Liver (tissue), 9 donors: Measurements from ENCODE around the gene MEG3. TPM values are rescaled to one million over a fixed set of nuclear protein-coding genes. Genes with fewer than 3 reads are reported as not detected.

Experiments used
- DNase-seq: peaks from one replicate; pipeline ENCODE4 v3.0.0-alpha.2; 2017; ENCODE audit warnings: low spot score
- H3K27ac ChIP-seq, 2 donors: one replicate each; pipeline ENCODE4 v1.7.0; 2013; ENCODE audit warnings: inconsistent platforms in 2 of 2, low read length in 2 of 2, control low read depth in 1 of 2, low read depth in 1 of 2, mild to moderate bottlenecking in 1 of 2
- H3K27me3 ChIP-seq, 4 donors: one replicate each; pipeline versions ENCODE4 v1.6.1 to v1.7.0; 2013; ENCODE audit warnings: low read length in 3 of 4, inconsistent platforms in 1 of 4, mild to moderate bottlenecking in 1 of 4, moderate library complexity in 1 of 4; ENCODE audit not compliant: control insufficient read depth in 4 of 4, insufficient read depth in 4 of 4
- H3K36me3 ChIP-seq, 4 donors: one replicate each; pipeline versions ENCODE4 v1.6.1 to v1.7.0; 2013; ENCODE audit warnings: low read length in 3 of 4, mild to moderate bottlenecking in 3 of 4, low read depth in 1 of 4, moderate library complexity in 1 of 4; ENCODE audit not compliant: control insufficient read depth in 4 of 4, insufficient read depth in 3 of 4
- H3K4me1 ChIP-seq, 4 donors: one replicate each; pipeline versions ENCODE4 v1.6.1 to v1.7.0; 2013; ENCODE audit warnings: low read length in 3 of 4, mild to moderate bottlenecking in 3 of 4, moderate library complexity in 1 of 4; ENCODE audit not compliant: control insufficient read depth in 4 of 4, insufficient read depth in 4 of 4
- H3K4me3 ChIP-seq, 3 donors: one replicate each; pipeline versions ENCODE4 v1.6.1 to v1.7.0; 2013; ENCODE audit warnings: low read length in 3 of 3, control low read depth in 1 of 3, low read depth in 1 of 3, mild to moderate bottlenecking in 1 of 3
- H3K9ac ChIP-seq, 2 donors: one replicate each; pipeline ENCODE4 v1.7.0; 2013; ENCODE audit warnings: low read length in 2 of 2, mild to moderate bottlenecking in 2 of 2, moderate library complexity in 2 of 2, control low read depth in 1 of 2, low read depth in 1 of 2
- H3K9me3 ChIP-seq, 4 donors: one replicate each; pipeline versions ENCODE4 v1.6.1 to v1.7.0; 2013; ENCODE audit warnings: low read length in 3 of 4; ENCODE audit not compliant: control insufficient read depth in 4 of 4
- ATF3 ChIP-seq: IDR thresholded peaks from 2 replicates; pipeline ENCODE4 v1.6.1; 2016; ENCODE audit warnings: antibody characterized with exemption
- CTCF ChIP-seq: fragments of 150-350 bp; IDR thresholded peaks from 2 replicates; pipeline ENCODE4 v1.5.1; 2017; ENCODE audit warnings: improper control_type of control experiment, low read depth, low read length; ENCODE audit not compliant: missing input control
- EGR1 ChIP-seq, 2 donors: IDR thresholded peaks; 2 replicates each; pipeline ENCODE4 v1.6.1; 2016 to 2018; ENCODE audit warnings: antibody characterized with exemption in 2 of 2, low read depth in 2 of 2
- FOXA1 ChIP-seq: IDR thresholded peaks from 2 replicates; pipeline ENCODE4 v1.6.1; 2016; ENCODE audit warnings: antibody characterized with exemption
- FOXA2 ChIP-seq: IDR thresholded peaks from 2 replicates; pipeline ENCODE4 v1.6.1; 2016; ENCODE audit warnings: antibody characterized with exemption
- GABPA ChIP-seq, 2 donors: IDR thresholded peaks in 1 of 2; conservative IDR thresholded peaks in 1 of 2; 2 replicates each; pipeline ENCODE4 v1.6.1; 2016; ENCODE audit warnings: antibody characterized with exemption in 2 of 2, mild to moderate bottlenecking in 1 of 2, moderate library complexity in 1 of 2
- HNF4A ChIP-seq, 2 donors: conservative IDR thresholded peaks; 2 replicates each; pipeline ENCODE4 v1.6.1; 2016; ENCODE audit warnings: antibody characterized with exemption in 2 of 2, mild to moderate bottlenecking in 2 of 2
- HNF4G ChIP-seq: IDR thresholded peaks from 2 replicates; pipeline ENCODE4 v1.6.1; 2016; ENCODE audit warnings: antibody characterized with exemption
- JUND ChIP-seq, 2 donors: IDR thresholded peaks; 2 replicates each; pipeline ENCODE4 v1.6.1; 2016; ENCODE audit warnings: antibody characterized with exemption in 2 of 2
- NR2F2 ChIP-seq: IDR thresholded peaks from 2 replicates; pipeline ENCODE4 v1.6.1; 2016; ENCODE audit warnings: antibody characterized with exemption
- RAD21 ChIP-seq, 2 donors: IDR thresholded peaks; 2 replicates each; pipeline ENCODE4 v1.6.1; 2016; ENCODE audit warnings: antibody characterized with exemption in 2 of 2, mild to moderate bottlenecking in 2 of 2
- RXRA ChIP-seq, 2 donors: IDR thresholded peaks; 2 replicates each; pipeline ENCODE4 v1.6.1; 2017 to 2018; ENCODE audit warnings: antibody characterized with exemption in 2 of 2, mild to moderate bottlenecking in 1 of 2
- SP1 ChIP-seq: IDR thresholded peaks from 2 replicates; pipeline ENCODE4 v1.6.1; 2018; ENCODE audit warnings: antibody characterized with exemption, mild to moderate bottlenecking
- TAF1 ChIP-seq: conservative IDR thresholded peaks from 2 replicates; pipeline ENCODE4 v1.6.1; 2016; ENCODE audit warnings: antibody characterized with exemption, mild to moderate bottlenecking
- YY1 ChIP-seq: IDR thresholded peaks from 2 replicates; pipeline ENCODE4 v1.6.1; 2016; ENCODE audit warnings: antibody characterized with exemption, mild to moderate bottlenecking
- WGBS: extraction: QIAGEN DNeasy Blood & Tissue Kit; methylation state at CpG from one replicate; pipeline ENCODE4 v1.1.7; 2013; 5-methylcytosine and 5-hydroxymethylcytosine counted together
- polyA plus RNA-seq, 2 donors: library from polyadenylated mRNA; stranded (reverse) in 1 of 2; unstranded in 1 of 2; fragments of 200-250 nt in 1 of 2; fragments of >200 nt in 1 of 2; fragmentation: Nextera tagmentation in 1 of 2; extraction: Ambion mirVana in 1 of 2; gene quantifications; one replicate each; pipeline versions ENCODE4 v1.2.1 to v1.2.3, GENCODE V29; 2013 to 2015
- total RNA-seq, 2 donors: library from RNA; depleted of rRNA; stranded (reverse); fragments of >200 nt; gene quantifications; one replicate each; pipeline ENCODE4 v1.2.3, GENCODE V29; 2014
- TF ChIP-seq, protein P1 (sequence below): IDR thresholded peaks from 2 replicates; pipeline ENCODE4 v1.6.1; 2016; ENCODE audit warnings: antibody characterized with exemption, mild to moderate bottlenecking
- TF ChIP-seq, protein P2 (sequence below): IDR thresholded peaks from 2 replicates; pipeline ENCODE4 v1.6.1; 2016; ENCODE audit warnings: antibody characterized with exemption
- TF ChIP-seq, protein P3 (sequence below): IDR thresholded peaks from 2 replicates; pipeline ENCODE4 v1.6.1; 2016; ENCODE audit warnings: antibody characterized with exemption
- donor health status: healthy.
- donor health status: healthy.
- donor health status: healthy.
- donor health status: healthy.
- donor health status: healthy.

MEG3 gene
- total and polyA plus RNA-seq, 4 donors, result 12.3 to 485 (median 23.1) TPM

DNA sequence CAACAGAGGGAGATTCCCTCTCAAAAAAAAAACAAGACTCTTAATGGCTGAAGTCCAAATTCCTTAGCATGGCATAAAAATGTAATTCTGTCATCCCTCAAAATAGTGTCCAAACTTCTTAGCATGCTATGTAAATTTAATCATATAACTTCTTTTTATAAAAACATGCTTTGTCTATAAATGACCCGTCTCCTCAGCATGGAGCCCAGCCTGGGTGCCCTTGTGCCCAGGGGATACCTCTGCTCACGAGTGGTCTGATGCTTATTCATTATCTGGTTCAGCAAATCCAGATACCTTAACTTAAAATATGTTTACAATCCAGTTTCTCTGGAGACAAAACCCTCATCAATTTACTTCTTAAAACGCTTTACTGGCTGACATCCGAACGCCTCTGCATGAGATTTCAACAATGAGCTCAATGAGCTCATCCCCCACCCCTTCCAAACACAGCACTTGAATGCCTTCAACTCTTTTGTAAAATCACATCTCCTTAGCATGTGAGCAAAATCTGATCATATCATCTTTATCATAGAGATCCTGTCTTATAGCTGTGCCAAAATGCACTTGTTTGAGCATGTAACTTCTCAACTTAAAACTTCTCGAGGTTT is 61.9 kb downstream of the MEG3 start:
- no peak for TF ChIP-seq TAF1
- no peak for TF ChIP-seq NR2F2
- TF ChIP-seq YY1, result no peak
- TF ChIP-seq, protein P1, sequence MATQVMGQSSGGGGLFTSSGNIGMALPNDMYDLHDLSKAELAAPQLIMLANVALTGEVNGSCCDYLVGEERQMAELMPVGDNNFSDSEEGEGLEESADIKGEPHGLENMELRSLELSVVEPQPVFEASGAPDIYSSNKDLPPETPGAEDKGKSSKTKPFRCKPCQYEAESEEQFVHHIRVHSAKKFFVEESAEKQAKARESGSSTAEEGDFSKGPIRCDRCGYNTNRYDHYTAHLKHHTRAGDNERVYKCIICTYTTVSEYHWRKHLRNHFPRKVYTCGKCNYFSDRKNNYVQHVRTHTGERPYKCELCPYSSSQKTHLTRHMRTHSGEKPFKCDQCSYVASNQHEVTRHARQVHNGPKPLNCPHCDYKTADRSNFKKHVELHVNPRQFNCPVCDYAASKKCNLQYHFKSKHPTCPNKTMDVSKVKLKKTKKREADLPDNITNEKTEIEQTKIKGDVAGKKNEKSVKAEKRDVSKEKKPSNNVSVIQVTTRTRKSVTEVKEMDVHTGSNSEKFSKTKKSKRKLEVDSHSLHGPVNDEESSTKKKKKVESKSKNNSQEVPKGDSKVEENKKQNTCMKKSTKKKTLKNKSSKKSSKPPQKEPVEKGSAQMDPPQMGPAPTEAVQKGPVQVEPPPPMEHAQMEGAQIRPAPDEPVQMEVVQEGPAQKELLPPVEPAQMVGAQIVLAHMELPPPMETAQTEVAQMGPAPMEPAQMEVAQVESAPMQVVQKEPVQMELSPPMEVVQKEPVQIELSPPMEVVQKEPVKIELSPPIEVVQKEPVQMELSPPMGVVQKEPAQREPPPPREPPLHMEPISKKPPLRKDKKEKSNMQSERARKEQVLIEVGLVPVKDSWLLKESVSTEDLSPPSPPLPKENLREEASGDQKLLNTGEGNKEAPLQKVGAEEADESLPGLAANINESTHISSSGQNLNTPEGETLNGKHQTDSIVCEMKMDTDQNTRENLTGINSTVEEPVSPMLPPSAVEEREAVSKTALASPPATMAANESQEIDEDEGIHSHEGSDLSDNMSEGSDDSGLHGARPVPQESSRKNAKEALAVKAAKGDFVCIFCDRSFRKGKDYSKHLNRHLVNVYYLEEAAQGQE, result no peak
- TF ChIP-seq, protein P2, sequence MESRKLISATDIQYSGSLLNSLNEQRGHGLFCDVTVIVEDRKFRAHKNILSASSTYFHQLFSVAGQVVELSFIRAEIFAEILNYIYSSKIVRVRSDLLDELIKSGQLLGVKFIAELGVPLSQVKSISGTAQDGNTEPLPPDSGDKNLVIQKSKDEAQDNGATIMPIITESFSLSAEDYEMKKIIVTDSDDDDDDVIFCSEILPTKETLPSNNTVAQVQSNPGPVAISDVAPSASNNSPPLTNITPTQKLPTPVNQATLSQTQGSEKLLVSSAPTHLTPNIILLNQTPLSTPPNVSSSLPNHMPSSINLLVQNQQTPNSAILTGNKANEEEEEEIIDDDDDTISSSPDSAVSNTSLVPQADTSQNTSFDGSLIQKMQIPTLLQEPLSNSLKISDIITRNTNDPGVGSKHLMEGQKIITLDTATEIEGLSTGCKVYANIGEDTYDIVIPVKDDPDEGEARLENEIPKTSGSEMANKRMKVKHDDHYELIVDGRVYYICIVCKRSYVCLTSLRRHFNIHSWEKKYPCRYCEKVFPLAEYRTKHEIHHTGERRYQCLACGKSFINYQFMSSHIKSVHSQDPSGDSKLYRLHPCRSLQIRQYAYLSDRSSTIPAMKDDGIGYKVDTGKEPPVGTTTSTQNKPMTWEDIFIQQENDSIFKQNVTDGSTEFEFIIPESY, result no peak
- no peak for TF ChIP-seq EGR1 (IDR thresholded peaks at IDR 0.05; ENCODE audit: low read depth in 2 of 2)
- no peak for TF ChIP-seq ATF3
- TF ChIP-seq SP1, result no peak
- no peak for TF ChIP-seq CTCF
- no peak for TF ChIP-seq RXRA (IDR thresholded peaks at IDR 0.05)
- TF ChIP-seq, protein P3, sequence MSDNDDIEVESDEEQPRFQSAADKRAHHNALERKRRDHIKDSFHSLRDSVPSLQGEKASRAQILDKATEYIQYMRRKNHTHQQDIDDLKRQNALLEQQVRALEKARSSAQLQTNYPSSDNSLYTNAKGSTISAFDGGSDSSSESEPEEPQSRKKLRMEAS, result no peak
- TF ChIP-seq JUND (IDR thresholded peaks at IDR 0.05), result no peak
- TF ChIP-seq HNF4A (conservative IDR thresholded peaks at IDR 0.05), result no peak
- no peak for TF ChIP-seq FOXA1
- no peak for TF ChIP-seq GABPA (IDR thresholded peaks at IDR 0.05 in 1 of 2, conservative IDR thresholded peaks at IDR 0.05 in 1 of 2)
- no peak for TF ChIP-seq HNF4G
- no peak for TF ChIP-seq RAD21 (IDR thresholded peaks at IDR 0.05)
- no peak for TF ChIP-seq FOXA2
- no peak for DNase-seq
- no peaks in the 10 kb centered on the region for H3K36me3 ChIP-seq
- no peak overlapping the region for H3K9ac ChIP-seq
- no peak overlapping the region for H3K27ac ChIP-seq
- H3K4me1 ChIP-seq, result no peaks in the 10 kb centered on the region
- H3K27me3 ChIP-seq, result peaks cover 0 to 2% (median 0%) of the 10 kb centered on the region in 4 donors
- H3K9me3 ChIP-seq, result peaks cover 0 to 1% (median 0%) of the 10 kb centered on the region in 4 donors
- 76% methylated on average over 6 of the region's 6 CpGs for WGBS
- no peak overlapping the region for H3K4me3 ChIP-seq
